ENCODE measurements around the gene PLEKHG4B.

GRCh38 chr5:180286-180918, 88.4 kb downstream of the PLEKHG4B start:
- no peak for TF ChIP-seq POLR2A (IDR thresholded peaks at IDR 0.05)
- TF ChIP-seq CTCF (IDR thresholded peaks at IDR 0.05): no peak
